ENCODE measurements around the gene NAALADL1. TPM values are rescaled to one million over a fixed set of nuclear protein-coding genes. Genes with fewer than 3 reads are reported as not detected.

NAALADL1 gene
- total RNA-seq, 1 experiment from 2014 or later = not detected

DNA sequence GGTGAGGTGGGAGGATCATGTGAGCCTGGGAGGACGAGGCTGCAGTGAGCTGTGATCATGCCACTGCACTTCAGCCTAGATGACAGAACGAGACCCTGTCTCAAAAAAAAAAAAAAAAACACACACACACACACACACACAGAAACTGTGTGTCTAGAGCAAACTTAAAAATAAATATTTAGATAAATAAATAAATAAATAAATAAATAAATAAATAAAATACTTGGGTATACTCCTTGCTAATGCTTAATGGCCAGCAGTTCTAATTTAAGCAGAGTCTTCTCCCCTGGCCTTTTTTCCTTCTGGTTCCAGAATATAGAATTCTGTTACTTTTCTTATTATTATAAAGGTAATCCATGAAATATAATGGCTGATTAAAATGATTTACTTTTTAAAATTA, 49.5 kb downstream of the NAALADL1 start:
- no peak overlapping the region for H3K4me3 ChIP-seq (replicated peaks in 1 of 2; ENCODE audit: low read depth in 1 of 2, low read length in 2 of 2)
- no peak for ATAC-seq
- RAD21 ChIA-PET (ENCODE audit: low non-redundant PET in 1 of 2, low total read pairs in 2 of 2, uncharacterized antibody in 2 of 2, unreplicated experiment in 2 of 2) = no interaction called here
- H3K9ac ChIP-seq (ENCODE audit: low read length) = no peak overlapping the region
- no peaks in the 10 kb centered on the region for H3K27me3 ChIP-seq (ENCODE audit: insufficient read depth, low read length)
- H3K36me3 ChIP-seq (ENCODE audit: control insufficient read depth in 1 of 2, insufficient read depth in 2 of 2, low read length in 2 of 2) = no peaks in the 10 kb centered on the region
- H3K9me3 ChIP-seq (ENCODE audit: control insufficient read depth in 1 of 2, insufficient read depth in 1 of 2, low read depth in 1 of 2, low read length in 2 of 2) = no peaks in the 10 kb centered on the region
- H3K79me2 ChIP-seq (ENCODE audit: insufficient read depth, low read length) = no peaks in the 10 kb centered on the region
- intact Hi-C loops (cut with micrococcal nuclease) = no loop called here
- H3K4me1 ChIP-seq (ENCODE audit: control insufficient read depth in 1 of 2, insufficient read depth in 2 of 2, low read length in 2 of 2) = peaks cover 15 to 39% of the 10 kb centered on the region in 2 experiments
- H3K9me2 ChIP-seq (ENCODE audit: insufficient read depth) = no peaks in the 10 kb centered on the region
- no TSS peak for BruUV-seq (replicated peaks)
- POLR2A ChIA-PET = no interaction called here
- no peak overlapping the region for H3K27ac ChIP-seq (ENCODE audit: low read depth, low read length)
- CTCF ChIA-PET = interaction anchor here (0.9 kb wide), 1 partner anchor 160 kb away, joined by 3 read pairs; no protein-coding TSS in a partner anchor
- H2AFZ ChIP-seq (ENCODE audit: low read depth, low read length, poor library complexity, severe bottlenecking) = no peak overlapping the region
- H3K4me2 ChIP-seq (ENCODE audit: low read length) = no peak overlapping the region
- no peak for DNase-seq (ENCODE audit: low read depth, low spot score)
- no peak for TF ChIP-seq CEBPB (IDR thresholded peaks at IDR 0.05; ENCODE audit: low read depth)
- no peak for TF ChIP-seq JUND (IDR thresholded peaks at IDR 0.05)
- no peak for TF ChIP-seq CBX3 (IDR thresholded peaks at IDR 0.05; ENCODE audit: low read depth)
- no peak for TF ChIP-seq SRF (IDR thresholded peaks at IDR 0.05; ENCODE audit: low read depth)
- TF ChIP-seq, protein P1, sequence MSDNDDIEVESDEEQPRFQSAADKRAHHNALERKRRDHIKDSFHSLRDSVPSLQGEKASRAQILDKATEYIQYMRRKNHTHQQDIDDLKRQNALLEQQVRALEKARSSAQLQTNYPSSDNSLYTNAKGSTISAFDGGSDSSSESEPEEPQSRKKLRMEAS (IDR thresholded peaks at IDR 0.05) = no peak
- TF ChIP-seq SP1 (IDR thresholded peaks at IDR 0.05; ENCODE audit: low read depth) = no peak
- TF ChIP-seq, protein P2, sequence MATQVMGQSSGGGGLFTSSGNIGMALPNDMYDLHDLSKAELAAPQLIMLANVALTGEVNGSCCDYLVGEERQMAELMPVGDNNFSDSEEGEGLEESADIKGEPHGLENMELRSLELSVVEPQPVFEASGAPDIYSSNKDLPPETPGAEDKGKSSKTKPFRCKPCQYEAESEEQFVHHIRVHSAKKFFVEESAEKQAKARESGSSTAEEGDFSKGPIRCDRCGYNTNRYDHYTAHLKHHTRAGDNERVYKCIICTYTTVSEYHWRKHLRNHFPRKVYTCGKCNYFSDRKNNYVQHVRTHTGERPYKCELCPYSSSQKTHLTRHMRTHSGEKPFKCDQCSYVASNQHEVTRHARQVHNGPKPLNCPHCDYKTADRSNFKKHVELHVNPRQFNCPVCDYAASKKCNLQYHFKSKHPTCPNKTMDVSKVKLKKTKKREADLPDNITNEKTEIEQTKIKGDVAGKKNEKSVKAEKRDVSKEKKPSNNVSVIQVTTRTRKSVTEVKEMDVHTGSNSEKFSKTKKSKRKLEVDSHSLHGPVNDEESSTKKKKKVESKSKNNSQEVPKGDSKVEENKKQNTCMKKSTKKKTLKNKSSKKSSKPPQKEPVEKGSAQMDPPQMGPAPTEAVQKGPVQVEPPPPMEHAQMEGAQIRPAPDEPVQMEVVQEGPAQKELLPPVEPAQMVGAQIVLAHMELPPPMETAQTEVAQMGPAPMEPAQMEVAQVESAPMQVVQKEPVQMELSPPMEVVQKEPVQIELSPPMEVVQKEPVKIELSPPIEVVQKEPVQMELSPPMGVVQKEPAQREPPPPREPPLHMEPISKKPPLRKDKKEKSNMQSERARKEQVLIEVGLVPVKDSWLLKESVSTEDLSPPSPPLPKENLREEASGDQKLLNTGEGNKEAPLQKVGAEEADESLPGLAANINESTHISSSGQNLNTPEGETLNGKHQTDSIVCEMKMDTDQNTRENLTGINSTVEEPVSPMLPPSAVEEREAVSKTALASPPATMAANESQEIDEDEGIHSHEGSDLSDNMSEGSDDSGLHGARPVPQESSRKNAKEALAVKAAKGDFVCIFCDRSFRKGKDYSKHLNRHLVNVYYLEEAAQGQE (IDR thresholded peaks at IDR 0.05; ENCODE audit: low read depth) = no peak
- TF ChIP-seq RAD21 (IDR thresholded peaks at IDR 0.05; ENCODE audit: low read depth) = no peak
- TF ChIP-seq FOSL1 (IDR thresholded peaks at IDR 0.05; ENCODE audit: low read depth) = no peak
- TF ChIP-seq TCF7L2 (IDR thresholded peaks at IDR 0.05; ENCODE audit: borderline replicate concordance, extremely low read depth, insufficient read depth, insufficient read length) = no peak
- no peak for TF ChIP-seq POLR2AphosphoS5 (IDR thresholded peaks at IDR 0.05; ENCODE audit: low read depth, low read length)
- TF ChIP-seq POLR2A (IDR thresholded peaks at IDR 0.05; ENCODE audit: borderline replicate concordance, extremely low read depth, insufficient read depth, insufficient read length) = no peak
- H4K20me1 ChIP-seq (ENCODE audit: insufficient read depth) = no peaks in the 10 kb centered on the region
